ENCODE measurements around the gene MS4A3. TPM values are rescaled to one million over a fixed set of nuclear protein-coding genes. Genes with fewer than 3 reads are reported as not detected.
"Not testable (repeated sequence)": the region's sequence is repeated elsewhere in the genome, so short reads cannot be mapped to it uniquely, and the experiment has no call there.

Gene MS4A3
- total RNA-seq, 2 experiments from 2014 or later = not detected

GRCh38 chr11:60029015-60029632 is 27.3 kb upstream of the MS4A3 start:
- H4K20me1 ChIP-seq (ENCODE audit: insufficient read depth, low read length) = no peaks in the 10 kb centered on the region
- ChIA-PET CTCF (ENCODE audit: unreplicated experiment) (no interaction called here), POLR2A (interaction anchor here (0.6 kb wide), 1 partner anchor 24 kb away, joined by 3 read pairs; no protein-coding TSS in a partner anchor)
- intact Hi-C loops (cut with micrococcal nuclease; ENCODE audit: unreplicated experiment) = no loop called here
- H3K4me3 ChIP-seq (ENCODE audit: low read depth, low read length, poor library complexity, severe bottlenecking) = no peak overlapping the region
- H3K4me1 ChIP-seq (ENCODE audit: insufficient read depth, low read length, poor library complexity, severe bottlenecking) = no peaks in the 10 kb centered on the region
- no peak overlapping the region for H3K27ac ChIP-seq (ENCODE audit: low read depth, low read length, poor library complexity, severe bottlenecking)
- H2AFZ ChIP-seq (ENCODE audit: low read length) = no peak overlapping the region
- H3K79me2 ChIP-seq (ENCODE audit: insufficient read depth, low read depth, low read length) = no peaks in the 10 kb centered on the region
- H3K4me2 ChIP-seq (ENCODE audit: low read length) = no peak overlapping the region
- no peaks in the 10 kb centered on the region for H3K9me3 ChIP-seq (ENCODE audit: low read length)
- no TSS peak for BruUV-seq (replicated peaks)
- no peak for DNase-seq (ENCODE audit: low spot score)
- no peaks in the 10 kb centered on the region for H3K9me2 ChIP-seq (ENCODE audit: insufficient read depth, low read length)
- H3K36me3 ChIP-seq (ENCODE audit: insufficient read depth, low read length) = no peaks in the 10 kb centered on the region
- TF ChIP-seq CTCF (conservative IDR thresholded peaks at IDR 0.05; ENCODE audit: low read length) (no peak), EZH2phosphoT487 (IDR thresholded peaks at IDR 0.05; ENCODE audit: borderline replicate concordance, low read depth, low read length) (no peak)

GRCh38 chr11:60040109-60040508 is 16.4 kb upstream of the MS4A3 start, which contains the start of gene OOSP2:
OOSP2 (plus strand) TSS chr11:60040409; CDS start chr11:60040460, 51 bp downstream.
- POLR2A ChIA-PET = no interaction called here
- DNase-seq (ENCODE audit: low spot score) = no peak
- TF ChIP-seq CTCF (conservative IDR thresholded peaks at IDR 0.05; ENCODE audit: low read length) = no peak
- no peak for TF ChIP-seq EZH2phosphoT487 (IDR thresholded peaks at IDR 0.05; ENCODE audit: borderline replicate concordance, low read depth, low read length)
- Histone ChIP-seq H3K9me2 (ENCODE audit: insufficient read depth, low read length) (no peaks in the 10 kb centered on the region), H3K27ac (ENCODE audit: low read depth, low read length, poor library complexity, severe bottlenecking) (no peak within 1 kb of the TSS), H3K9me3 (ENCODE audit: low read length) (no peaks in the 10 kb centered on the region), H3K4me2 (ENCODE audit: low read length) (no peak within 1 kb of the TSS), H3K79me2 (ENCODE audit: insufficient read depth, low read depth, low read length) (no peaks in the 10 kb centered on the region), H3K36me3 (ENCODE audit: insufficient read depth, low read length) (no peaks in the 10 kb centered on the region), H2AFZ (ENCODE audit: low read length) (no peak within 1 kb of the TSS), H3K4me1 (ENCODE audit: insufficient read depth, low read length, poor library complexity, severe bottlenecking) (no peaks in the 10 kb centered on the region), H3K4me3 (ENCODE audit: low read depth, low read length, poor library complexity, severe bottlenecking) (no peak within 1 kb of the TSS), H4K20me1 (ENCODE audit: insufficient read depth, low read length) (no peaks in the 10 kb centered on the region)
- CTCF ChIA-PET (ENCODE audit: unreplicated experiment) = no interaction called here
- intact Hi-C loops (cut with micrococcal nuclease; ENCODE audit: unreplicated experiment) = no loop called here
- BruUV-seq (replicated peaks) = no TSS peak

- H3K79me2 ChIP-seq (ENCODE audit: insufficient read depth, low read depth, low read length); H2AFZ ChIP-seq (ENCODE audit: low read length); DNase-seq (ENCODE audit: low spot score); H3K9me3 ChIP-seq (ENCODE audit: low read length); H3K27ac ChIP-seq (ENCODE audit: low read depth, low read length, poor library complexity, severe bottlenecking); H3K4me2 ChIP-seq (ENCODE audit: low read length); H4K20me1 ChIP-seq (ENCODE audit: insufficient read depth, low read length); H3K4me1 ChIP-seq (ENCODE audit: insufficient read depth, low read length, poor library complexity, severe bottlenecking); CTCF ChIA-PET (ENCODE audit: unreplicated experiment); H3K4me3 ChIP-seq (ENCODE audit: low read depth, low read length, poor library complexity, severe bottlenecking); intact Hi-C loops (cut with micrococcal nuclease; ENCODE audit: unreplicated experiment); BruUV-seq (replicated peaks); H3K36me3 ChIP-seq (ENCODE audit: insufficient read depth, low read length); POLR2A ChIA-PET; H3K9me2 ChIP-seq (ENCODE audit: insufficient read depth, low read length): not testable (repeated sequence)
These were observed 6.0 kb upstream of the MS4A3 start for GRCh38 chr11:60050422-60050821.

- H3K4me2 ChIP-seq (ENCODE audit: low read length); H3K4me1 ChIP-seq (ENCODE audit: insufficient read depth, low read length, poor library complexity, severe bottlenecking); H3K9me3 ChIP-seq (ENCODE audit: low read length); H4K20me1 ChIP-seq (ENCODE audit: insufficient read depth, low read length); H2AFZ ChIP-seq (ENCODE audit: low read length); H3K9me2 ChIP-seq (ENCODE audit: insufficient read depth, low read length); H3K79me2 ChIP-seq (ENCODE audit: insufficient read depth, low read depth, low read length); intact Hi-C loops (cut with micrococcal nuclease; ENCODE audit: unreplicated experiment); CTCF ChIA-PET (ENCODE audit: unreplicated experiment); DNase-seq (ENCODE audit: low spot score); POLR2A ChIA-PET; BruUV-seq (replicated peaks); H3K27ac ChIP-seq (ENCODE audit: low read depth, low read length, poor library complexity, severe bottlenecking); H3K36me3 ChIP-seq (ENCODE audit: insufficient read depth, low read length); H3K4me3 ChIP-seq (ENCODE audit: low read depth, low read length, poor library complexity, severe bottlenecking): not testable (repeated sequence)
These were observed 5.6 kb upstream of the MS4A3 start for GRCh38 chr11:60050839-60051238.
